Suppressor macrophage (primary cell): ENCODE measurements around the gene CIC.
"Not testable (repeated sequence)": the region's sequence is repeated elsewhere in the genome, so short reads cannot be mapped to it uniquely, and the experiment has no call there.

Experiments
- DNase-seq, 4 experiments: peaks; one replicate each; pipeline ENCODE4 v3.0.0-alpha.2; 2020 to 2022

Gene CIC

GRCh38 chr19:42255766-42256745, 13.0 kb upstream of the CIC start:
- peak; percentile 25 to 64 (median 59) for DNase-seq

DNA sequence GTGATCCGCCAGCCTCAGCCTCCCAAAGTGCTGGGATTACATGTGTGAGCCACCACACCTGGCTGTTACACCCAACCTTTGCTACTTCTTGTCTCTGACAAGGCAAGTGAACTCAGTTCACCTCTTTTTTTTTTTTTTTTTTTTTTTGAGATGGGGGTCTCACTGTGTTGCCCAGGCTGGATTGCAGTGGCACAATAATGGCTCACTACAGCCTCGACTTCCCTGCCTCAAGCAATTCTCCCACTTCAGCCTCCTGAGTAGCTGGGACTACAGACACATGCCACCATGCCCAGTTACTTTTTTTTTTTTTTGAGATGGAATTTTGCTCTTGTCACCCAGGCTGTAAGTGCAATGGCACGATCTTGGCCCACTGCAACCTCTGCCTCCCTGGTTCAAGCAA, 11.2 kb upstream of the CIC start:
- not testable (repeated sequence) for DNase-seq

DNA sequence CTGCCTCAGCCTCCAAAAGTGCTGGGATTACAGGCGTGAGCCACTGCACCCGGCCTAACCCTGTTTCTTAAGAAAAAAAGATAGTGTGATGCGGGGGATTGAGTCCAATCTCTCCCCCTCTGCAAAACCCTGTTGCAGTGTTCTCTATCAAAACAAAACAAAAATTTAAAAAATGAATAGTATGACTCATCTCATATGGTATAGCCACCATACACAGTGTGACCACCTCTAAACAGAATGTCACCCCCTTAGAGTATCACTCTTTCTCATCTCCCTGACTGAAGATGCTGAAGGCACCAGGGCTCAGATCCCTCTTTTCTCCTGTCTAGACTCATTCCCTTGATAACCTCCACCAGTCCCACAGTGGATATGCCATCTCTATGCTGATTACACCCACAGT, 7.3 kb upstream of the CIC start:
- DNase-seq = no peak

DNA sequence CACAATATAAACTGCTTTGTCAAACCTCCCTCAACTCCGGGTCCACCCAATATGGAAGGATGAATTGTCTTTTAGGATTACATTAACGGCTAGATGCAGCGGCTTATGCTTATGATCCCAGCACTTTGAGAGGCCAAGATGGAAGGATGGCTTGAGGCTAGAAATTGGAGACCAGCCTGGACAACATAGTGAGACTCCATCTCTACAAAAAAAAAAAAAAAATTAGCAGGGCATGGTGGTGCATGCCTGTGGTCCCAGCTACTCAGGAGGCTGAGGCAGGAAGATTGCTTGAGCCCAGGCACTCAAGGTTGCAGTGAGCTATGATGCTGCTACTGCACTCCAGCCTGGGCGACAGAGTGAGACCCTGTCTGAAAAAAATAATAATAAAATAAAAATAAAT, 2.9 kb upstream of the CIC start:
- DNase-seq = not testable (repeated sequence)

- DNase-seq = not testable (repeated sequence)
These were observed 2.0 kb upstream of the CIC start for GRCh38 chr19:42266928-42267603.

- no peak for DNase-seq
These were observed 1.4 kb upstream of the CIC start for GRCh38 chr19:42267644-42268141.

DNA sequence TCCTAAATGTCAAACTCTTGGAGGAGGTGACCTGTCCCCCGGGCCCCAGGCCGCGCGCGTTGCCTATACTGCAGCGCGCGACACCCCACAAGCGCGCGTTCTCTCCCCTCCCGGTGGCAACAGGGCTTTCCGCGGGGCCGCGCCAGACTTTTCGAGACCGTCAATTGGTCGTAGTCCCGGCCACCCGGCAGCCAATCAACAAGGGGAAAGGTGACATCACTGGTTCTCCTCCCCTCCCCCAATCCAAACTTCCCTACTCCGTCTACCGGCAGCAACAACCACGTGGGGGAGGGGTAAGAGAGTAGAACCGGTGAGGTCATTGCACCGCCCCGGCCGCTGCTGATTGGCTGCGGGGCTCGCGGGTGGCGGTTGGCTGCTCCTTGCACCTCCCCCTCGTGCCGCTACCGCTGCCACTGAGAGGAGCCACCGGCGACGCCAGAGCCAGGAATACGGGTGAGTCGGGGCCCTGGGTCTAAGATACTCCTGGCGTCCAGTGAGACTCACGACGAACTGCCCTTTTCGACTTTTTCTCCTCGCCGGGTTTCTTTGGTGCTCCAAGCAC, 829 bp upstream of the CIC start:
- DNase-seq = peak; percentile 99 to 100 (median 100)

DNA sequence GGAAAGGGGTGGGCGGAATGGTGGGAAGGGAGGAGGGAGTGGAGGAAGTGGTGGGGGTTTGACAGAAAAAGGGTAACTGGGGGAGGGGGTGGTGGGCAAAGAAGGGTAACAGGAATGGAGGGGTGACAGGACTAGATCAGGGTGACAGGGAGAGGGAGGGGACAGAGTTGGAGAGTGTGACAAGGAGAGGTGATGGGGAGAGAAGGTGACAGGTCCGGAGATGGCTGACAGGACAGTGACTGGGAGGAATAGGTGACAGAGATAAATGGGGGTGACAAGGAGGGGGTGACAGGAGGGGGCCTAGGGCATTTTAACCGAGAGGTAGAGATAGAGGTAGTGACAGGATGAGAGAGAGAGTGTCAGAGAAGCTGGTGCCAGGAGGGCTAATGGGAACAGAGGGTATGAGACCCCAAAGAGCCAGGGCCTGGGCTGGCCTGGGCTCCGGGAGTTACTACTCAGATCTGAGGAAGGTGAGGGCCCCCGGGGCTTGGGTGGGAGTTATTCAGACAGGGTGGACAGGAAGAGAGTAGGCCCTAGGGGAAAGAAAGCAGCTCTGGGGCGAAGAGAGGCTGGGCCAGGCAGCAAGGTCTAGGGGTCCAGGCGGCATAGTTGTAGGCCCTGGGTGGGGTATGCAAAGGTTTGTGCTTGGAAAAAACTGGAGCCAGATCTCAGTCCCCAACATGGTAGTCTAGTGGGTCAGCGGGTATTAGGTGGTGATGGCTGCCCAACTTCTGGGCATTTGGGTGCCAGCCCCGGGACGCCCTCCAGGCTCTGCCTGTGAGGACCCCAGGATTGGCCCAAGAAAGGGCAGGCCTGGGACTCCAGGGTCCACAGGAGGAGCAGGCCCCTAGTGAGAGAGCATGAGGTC, 660 bp downstream of the CIC start:
- DNase-seq = peak in 1 of 4 experiments; percentile 14

DNA sequence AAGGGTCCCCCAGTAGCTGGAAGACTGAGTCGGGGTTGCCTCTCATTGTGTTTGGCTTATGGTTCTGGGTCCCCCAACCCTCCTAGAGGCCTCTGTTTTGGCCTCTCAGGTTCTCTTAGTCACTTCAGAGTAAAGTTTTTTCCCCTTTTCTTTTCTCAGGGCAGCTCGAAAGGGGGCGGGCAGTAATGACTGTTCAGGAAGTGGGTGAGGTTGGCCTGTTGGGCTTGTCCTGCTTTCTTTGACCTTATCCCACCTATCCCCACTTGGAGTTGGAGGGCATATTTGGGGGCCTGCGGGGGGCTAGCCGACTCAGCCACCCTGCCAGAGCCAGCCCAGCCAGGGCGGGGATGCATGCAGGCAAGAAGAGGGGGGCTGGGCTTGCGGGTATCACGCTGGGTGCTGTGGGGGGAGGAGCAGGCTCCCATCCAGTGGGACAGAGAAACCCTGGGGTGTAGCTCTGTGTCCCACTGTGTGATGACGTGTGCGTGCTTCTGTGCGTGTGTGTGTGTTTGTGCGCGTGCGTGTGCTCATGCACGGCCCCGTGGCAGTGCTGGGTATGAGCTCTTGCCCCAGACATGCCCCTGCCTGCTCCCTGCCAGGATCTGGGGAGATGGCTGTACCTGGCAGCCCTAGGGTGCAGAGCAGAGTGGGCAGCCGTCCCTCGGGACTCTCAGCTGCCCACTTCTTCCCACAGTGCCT, 1.4 kb downstream of the CIC start:
- peak; percentile 64 to 78 (median 76) for DNase-seq

DNA sequence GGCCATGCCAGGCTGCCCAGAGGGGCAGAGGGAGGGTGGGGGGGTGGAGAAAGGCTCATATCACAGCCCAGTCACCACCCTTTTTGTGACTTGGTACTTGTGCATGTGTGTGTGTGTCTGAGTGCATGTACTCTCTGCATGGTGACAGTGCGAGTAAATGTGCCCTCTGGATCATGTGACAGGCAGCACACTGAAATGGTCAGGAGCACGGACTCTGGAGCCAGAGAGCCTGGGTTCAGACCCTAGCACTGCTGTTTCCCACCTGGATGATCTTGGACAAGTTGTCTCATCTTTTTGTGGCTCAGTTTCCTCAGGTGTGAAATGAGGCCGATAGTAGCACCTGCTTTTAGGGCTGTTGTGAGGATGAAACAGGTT, 2.0 kb downstream of the CIC start:
- no peak for DNase-seq

GRCh38 chr19:42271861-42272534, 2.9 kb downstream of the CIC start:
- DNase-seq = no peak

GRCh38 chr19:42272535-42272897, 3.5 kb downstream of the CIC start:
- DNase-seq = no peak

DNA sequence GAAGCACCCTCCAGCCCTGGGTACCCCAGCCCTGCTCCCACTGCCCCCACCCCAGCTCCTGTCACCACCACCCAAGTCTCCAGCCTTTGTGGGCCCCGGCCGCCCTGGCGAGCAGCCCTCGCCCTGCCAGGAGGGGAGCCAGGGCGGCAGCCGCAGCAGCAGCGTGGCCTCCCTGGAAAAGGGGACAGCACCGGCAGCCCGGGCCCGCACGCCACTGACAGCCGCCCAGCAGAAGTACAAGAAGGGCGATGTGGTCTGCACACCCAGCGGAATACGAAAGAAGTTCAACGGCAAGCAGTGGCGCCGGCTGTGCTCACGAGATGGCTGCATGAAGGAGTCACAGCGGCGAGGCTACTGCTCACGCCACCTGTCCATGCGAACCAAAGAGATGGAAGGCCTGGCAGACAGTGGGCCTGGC, 3.9 kb downstream of the CIC start:
- DNase-seq = no peak

- DNase-seq = no peak
These were observed 4.5 kb downstream of the CIC start for GRCh38 chr19:42273407-42274064.

GRCh38 chr19:42274065-42274682, 5.1 kb downstream of the CIC start:
- no peak for DNase-seq

- DNase-seq = no peak
These were observed 6.1 kb downstream of the CIC start for GRCh38 chr19:42275103-42275502.

DNA sequence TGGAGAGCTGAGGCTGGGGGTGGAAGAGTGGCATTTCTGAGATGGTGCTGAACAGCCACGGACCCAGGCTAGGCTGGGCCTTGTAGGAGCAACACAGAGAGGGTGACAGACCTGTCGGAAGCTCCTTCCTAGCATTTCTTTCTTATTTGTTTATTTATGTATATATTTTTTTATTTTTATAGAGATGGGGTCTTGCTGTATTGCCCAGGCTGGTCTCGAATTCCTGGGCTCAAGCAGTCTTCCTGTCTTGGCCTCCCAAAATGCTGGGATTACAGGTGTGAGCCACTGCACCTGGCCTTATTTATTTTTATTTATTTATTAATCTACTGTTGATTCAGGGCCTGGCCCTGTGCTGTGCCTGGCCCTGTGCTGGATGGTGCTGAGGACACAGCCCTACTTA, 6.5 kb downstream of the CIC start:
- DNase-seq = no peak

DNA sequence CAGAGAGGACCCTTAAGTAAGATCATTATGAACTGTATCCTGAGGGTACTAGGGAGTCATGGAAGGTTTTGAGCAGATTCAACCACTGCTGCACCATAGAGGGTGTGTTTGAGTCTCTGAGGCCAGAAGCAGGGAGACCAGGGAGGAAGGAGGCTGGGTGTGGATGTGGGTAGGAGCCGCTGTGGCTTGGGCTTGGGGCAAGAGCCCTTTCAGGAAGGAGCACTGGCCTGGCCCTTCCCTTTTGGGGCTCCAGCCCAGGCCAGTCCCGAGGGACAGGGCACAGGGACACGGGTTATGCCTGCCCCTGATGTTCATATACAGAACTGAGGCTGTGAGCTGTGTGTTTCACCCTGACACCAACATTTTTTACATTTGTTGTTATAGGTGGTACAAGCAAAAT, 7.2 kb downstream of the CIC start:
- DNase-seq = peak; percentile 34 to 64 (median 56)

- no peak for DNase-seq
These were observed 7.8 kb downstream of the CIC start for GRCh38 chr19:42276821-42277220.

DNA sequence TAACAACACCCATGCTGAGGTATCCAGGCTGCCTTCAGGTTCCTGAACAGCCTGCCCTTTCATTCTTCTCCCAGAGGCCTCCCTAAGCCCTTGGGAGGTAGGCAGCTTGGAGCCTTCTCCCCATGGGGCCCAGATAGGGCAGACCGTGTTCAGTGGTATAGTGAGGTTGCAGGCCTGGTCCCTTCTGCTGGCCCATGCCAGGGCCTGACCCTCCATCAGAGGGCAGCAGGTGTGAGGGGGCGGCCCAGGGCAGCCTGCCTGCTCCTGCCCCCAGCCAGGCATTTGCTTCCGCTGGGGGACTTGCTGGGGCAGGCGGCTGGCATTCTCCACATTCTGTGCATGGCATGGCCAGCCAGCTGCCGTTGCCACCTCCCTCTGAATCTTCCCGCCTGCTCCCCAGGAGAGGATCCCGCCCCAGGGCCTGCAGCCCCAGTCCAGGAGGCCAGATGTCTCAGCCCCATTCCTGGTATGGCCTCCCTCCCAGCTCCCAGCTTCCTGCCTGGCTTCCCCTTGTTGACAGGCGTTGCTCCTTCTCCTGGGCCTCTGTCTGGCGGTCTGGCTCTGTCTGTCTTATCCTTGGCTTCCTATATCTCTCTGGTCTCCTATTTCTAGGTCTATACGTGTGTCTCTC, 8.9 kb downstream of the CIC start:
- no peak for DNase-seq
